H1 (cell line): ENCODE results near the gene NRN1L.

Experiments used
- CREB1 ChIP-seq: IDR thresholded peaks from 2 replicates; pipeline ENCODE4 v1.6.1; 2012; ENCODE audit warnings: inconsistent platforms
- POLR2A ChIP-seq, 2 experiments: IDR thresholded peaks; 1 replicate in 1 of 2; 2 replicates in 1 of 2; pipeline ENCODE4 v1.6.1; 2011; ENCODE audit warnings: low read depth in 2 of 2, low read length in 2 of 2, mild to moderate bottlenecking in 2 of 2; ENCODE audit errors: control extremely low read depth in 1 of 2
- RFX5 ChIP-seq: IDR thresholded peaks from 2 replicates; pipeline ENCODE4 v1.6.1; 2011; ENCODE audit warnings: low read depth, low read length, improper control_type of control experiment, borderline replicate concordance

DNA sequence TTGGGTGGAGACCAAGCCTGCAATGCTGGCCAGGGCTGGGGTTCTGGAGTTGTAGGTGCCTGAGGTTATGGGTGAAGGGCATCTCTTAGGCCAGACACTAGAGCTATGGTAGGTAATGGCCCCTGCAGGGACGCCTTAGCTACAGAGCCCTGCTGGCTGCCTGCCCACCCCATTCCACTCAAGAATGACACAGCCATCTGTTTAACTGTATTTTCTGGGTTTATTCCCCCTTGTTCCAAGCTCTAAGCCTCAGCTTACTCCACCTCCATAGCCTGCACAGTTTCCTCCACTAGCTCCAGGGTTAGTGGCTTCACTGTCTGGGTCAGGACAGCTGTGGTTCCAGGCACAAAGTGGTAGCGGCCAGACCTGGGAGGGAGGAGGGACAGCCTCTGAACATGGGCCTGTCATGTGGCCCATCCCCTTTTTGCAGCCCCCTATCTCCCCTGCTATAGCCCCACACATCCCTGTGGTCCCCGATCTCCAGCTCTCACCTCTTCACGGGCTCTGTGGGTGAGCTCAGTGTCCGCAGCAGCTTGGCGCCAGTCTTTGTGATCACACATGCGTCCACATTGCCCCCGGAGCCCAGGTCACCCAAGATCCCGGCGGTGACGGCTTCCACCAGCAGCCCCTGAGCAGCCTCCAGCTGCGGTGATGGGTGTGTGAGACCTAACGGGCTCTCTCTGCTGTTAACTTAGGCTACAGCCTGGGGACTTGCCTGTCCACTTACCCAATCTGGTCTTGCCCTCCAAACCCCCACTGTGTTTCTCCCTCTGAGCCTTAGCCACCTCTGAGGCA, 49.8 kb downstream of the NRN1L start:
- peak in 1 of 2 experiments; percentile 47; a peak in 1 of 3 replicates for TF ChIP-seq POLR2A (IDR thresholded peaks at IDR 0.05; ENCODE audit: control extremely low read depth in 1 of 2, low read depth in 2 of 2, low read length in 2 of 2)
- TF ChIP-seq CREB1, result no peak
- TF ChIP-seq RFX5, result no peak
